ELR (cell line): ENCODE measurements around the gene EPN2.
A peak's percentile ranks its signal among the peaks of the same experiment; 100 is the strongest.
"Not testable (repeated sequence)": the region's sequence is repeated elsewhere in the genome, so short reads cannot be mapped to it uniquely, and the experiment has no call there.

Experiments
- DNase-seq: peaks from one replicate; pipeline ENCODE4 v3.0.0-alpha.2; 2015; ENCODE audit warnings: low read depth

Gene EPN2

DNA sequence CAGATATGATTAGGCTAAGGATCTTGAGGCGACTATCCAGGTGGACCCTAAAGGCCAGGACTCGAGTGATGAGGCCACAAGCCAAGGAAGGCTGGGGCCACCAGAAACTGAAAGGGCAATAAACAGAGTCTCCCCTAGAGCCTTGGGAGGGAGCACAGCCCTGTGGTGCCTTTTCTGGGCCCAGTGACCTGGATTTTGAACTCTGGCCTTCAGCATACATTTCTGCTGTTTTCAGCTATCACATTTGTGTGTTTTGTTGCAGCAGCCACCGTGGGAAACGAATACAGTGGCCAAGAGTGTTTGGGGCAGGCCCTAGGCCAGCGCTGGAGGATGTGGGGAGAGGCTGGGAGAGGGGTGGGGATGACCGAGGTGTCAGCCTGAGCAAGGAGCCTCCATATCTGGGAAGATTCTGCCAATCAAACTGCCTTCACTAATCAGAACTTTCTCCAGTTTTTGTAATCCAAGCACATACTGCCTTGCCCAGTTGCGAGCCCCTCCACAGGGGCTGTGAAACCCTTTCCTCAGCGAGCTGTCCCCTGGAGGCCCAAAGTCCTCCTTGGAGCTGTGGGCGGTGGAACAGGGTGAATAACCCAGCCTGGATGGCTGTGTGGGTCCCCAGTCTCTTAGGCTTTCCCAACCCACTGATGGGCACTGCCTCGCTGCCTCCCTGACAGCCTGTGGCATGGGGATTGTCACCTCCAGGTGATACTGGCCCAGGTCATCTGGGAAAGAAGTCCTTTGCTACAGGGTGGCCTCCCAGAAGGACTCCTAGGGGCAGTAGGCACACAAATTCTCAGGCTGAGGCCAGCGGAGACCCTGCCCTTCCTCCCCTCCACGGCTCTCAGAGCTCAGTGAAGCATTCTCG is 108.6 kb downstream of the EPN2 start:
- no peak for DNase-seq

DNA sequence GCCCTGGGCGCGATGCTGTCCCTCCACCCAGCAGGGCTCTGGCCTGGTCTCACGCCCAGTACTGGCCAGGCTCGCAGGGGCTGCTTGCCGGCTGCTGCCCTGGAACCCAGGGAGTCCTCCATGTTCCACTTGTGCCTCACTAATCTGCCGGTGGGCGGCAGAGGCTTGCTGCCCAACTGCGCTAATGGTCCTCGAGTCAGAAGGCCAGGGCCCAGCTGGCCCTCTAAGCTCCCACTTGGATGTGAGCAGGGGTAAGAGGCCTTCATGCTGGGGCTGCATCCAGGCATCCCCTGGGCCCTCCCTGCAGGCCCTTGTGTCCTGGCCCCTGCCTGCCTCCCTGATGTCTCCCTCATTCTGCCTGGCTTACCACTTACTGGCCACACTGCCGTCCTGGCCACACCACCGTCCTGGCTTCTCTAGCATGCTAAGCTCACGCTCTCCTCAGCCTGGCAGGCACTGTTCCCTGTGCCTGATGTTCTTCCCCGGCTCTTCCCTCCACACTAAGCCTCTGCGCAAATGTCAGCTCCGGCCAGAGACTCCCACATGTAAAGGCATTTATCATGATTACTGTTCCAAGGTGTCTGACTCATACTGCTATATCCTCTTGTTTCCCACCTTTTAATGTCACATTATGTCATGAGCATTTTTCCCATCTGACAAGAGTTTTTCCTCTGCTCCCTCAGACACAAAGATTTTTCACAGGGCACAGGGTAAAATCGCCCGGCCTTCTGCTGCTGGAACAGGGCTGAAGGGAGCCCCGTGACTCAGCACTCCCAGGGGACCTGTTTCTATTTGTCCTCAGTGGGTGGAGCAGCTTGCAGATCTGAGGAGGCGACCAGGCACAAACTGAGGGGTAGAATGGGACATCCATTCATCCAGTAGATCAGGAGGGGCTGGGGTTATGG is 109.4 kb downstream of the EPN2 start:
- DNase-seq, result peak; percentile 74

DNA sequence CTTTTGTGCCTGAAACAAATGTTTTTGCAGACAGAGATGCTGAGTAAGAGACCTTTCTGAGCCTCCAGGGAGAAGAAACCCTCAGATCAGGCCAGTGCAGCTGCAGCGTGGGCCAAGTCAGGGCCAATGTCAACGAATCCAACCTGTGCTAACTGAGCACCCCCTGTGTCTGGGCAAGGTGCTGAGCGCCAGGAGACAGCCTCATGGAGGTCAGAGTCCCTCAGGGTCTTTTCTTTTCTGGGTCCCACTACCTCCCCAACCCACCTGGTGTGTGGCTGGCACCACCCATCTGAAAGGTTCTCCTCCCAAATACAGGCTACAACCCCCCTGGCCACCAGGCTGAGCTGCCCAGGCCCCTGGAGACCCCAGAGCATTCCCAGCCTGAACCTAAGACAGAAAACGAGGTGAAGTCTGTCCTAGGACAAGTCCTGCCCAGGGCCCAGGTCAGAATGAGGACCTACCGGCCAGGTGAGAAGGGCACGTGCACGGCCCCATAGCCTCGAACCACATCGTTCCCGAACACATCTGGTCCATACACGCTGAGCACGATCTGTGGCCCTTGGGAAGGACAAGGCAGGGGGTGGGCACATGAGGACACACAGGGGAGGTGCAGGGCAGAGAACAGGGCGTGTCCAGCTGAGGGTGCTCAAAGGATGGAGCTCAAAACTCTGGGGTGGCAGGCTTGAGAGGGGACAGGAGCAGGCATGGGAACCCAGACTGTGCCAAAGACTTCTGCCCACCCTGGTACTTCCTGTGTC is 110.3 kb downstream of the EPN2 start:
- no peak for DNase-seq

DNA sequence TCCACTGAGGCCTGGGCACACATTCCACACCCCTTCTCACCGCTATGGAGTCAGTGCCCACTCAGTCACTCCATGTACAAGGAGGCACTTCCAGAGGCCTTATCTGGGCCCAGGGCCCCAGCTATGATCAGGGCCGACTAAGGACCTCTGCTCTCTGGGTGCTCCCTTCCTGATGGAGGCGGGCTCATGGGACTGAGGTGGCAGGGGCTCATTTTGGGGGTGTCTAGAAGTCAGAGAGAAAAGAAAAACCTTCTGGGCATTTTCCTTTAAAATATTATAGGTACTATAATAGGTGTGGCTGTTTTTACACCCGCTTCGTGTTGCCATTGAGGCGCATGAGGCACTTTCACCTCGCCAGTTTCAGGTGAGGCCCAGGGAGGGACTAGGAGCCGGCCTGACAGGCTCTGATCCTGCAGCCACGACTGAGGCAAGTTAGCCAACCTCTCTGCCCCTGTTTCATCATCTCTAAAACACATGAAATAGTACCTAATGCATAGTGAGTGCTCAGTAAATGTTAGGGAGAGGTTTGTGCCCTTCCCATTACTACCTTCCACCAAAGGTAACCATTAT is 111.0 kb downstream of the EPN2 start:
- DNase-seq, result no peak

DNA sequence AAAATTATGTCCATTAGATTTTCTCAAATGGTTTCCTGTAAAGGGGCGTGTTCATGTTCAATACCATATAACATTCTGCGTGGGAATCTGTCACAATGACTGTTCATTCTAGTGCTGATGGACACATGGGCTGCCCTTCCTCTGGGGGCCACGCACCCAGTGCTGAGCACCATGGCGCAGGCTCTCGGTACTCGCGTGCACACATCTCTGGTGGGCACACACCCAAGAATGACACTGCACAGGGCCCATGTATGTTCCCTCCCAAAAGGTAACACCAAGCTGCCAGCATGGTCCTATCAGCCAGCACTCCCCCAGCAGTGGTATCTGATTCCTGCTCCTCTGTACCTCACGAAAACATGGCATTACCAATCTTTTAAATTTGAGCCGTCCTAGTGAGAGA is 111.6 kb downstream of the EPN2 start:
- DNase-seq, result no peak

DNA sequence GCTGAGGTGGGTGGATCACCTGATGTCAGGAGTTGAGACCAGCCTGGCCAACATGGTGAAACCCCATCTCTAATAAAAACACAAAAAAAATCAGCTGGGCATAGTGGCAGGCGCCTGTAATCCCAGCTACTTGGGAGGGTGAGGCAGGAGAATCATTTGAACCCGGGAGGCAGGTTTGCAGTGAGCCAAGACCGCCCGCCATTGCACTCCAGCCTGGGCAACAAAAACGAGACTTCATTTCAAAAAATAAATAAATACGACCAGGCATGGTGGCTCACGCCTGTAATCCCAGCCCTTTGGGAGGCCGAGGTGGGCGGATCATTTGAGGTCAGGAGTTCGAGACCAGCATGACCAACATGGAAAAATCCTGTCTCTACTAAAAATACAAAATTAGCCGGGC is 116.2 kb downstream of the EPN2 start:
- not testable (repeated sequence) for DNase-seq

DNA sequence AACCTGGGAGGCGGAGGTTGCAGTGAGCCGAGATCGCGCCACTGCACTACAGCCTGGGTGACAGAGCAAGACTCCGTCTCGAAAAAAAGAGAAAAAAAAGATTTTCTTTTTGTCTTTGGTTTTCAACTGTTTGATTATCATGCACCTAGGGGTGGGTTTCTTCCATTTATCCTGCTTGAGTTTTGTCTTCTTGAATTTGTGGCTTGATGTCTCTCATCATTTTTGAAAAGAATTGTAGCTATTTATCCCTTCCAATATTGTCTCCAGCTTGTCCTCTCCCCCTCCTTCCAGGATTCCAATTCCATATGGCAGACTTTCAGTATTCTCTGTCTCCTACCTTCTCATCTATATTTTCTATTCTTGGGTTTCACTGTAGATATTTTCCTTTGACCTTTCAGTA is 117.6 kb downstream of the EPN2 start:
- DNase-seq, result no peak

DNA sequence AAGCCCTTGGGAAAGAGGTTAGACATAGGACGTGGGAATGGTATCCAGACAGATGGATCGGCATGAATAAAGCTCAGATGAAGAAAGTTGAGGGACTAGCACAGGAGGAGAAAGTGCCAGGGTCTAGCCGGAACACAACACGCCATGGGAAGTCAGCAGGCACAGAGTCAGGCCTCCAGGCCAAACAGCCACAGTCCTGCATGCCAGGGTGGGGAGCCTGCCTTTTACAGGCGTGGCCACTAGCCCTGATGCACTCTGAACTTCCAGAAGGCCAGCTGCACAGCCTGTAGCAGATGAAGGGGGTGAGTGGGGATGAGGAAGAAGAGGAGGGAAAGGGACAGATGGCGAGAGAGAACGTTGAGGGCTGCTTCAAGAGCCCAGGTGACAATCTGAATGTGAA is 120.2 kb downstream of the EPN2 start:
- no peak for DNase-seq

DNA sequence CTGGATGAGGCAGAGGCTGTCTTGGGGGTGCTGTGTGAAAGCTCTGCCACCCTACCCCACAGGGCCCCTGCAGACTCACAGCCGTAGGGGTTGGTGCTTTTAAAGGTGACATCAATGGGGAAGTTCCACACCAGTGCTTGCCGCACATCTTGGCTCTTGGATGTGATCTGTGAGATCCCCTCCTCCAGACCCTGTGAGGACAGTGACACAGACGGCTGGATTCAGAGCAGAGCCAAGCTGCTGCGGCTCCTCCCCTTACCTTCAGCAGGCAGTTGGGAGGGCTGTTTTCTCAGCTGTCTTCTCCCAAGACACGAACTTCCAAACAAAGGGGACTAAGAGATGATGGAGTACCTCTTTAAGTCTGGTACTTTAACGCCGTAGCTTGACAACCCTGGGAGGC is 120.6 kb downstream of the EPN2 start:
- DNase-seq, result no peak

DNA sequence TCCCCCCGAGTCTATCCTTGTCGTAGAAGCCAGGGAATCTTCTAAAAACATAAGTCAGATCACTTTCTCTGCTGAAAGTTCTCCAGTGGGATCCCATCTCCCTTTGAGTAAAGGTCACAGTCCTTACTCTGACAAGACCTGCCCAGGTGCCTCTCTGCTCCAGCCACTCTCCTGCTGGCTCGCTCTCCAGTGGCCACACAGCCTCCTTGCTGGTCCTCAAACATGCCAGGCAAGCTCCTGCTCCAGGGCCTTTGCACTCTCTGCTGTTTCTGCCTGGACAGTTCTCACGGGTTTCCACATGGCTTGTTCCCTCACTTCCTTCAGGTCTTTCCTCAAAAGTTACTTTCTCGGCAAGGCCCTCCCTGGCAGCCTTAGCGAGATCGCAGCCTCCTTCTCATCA is 122.0 kb downstream of the EPN2 start:
- no peak for DNase-seq

DNA sequence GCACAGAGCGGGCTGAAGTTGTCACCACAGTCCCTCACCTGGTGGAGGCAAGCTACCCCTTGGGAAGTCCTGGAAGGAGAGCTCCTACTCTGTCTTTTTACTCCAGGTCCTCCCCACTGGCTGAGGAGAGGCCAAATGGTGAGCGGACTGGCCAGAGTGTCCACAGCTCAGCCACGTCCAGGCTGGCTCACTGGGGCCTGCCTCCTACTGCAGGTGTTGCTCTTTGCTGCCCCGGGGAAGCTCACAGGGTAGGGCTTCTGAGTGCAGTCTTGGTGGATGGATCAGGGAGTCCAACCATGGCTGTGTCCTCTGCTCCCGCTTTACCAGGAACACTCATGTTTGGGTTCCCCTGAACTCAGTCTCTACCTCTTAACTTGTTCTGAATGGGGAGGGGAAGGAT is 122.7 kb downstream of the EPN2 start:
- DNase-seq, result no peak

DNA sequence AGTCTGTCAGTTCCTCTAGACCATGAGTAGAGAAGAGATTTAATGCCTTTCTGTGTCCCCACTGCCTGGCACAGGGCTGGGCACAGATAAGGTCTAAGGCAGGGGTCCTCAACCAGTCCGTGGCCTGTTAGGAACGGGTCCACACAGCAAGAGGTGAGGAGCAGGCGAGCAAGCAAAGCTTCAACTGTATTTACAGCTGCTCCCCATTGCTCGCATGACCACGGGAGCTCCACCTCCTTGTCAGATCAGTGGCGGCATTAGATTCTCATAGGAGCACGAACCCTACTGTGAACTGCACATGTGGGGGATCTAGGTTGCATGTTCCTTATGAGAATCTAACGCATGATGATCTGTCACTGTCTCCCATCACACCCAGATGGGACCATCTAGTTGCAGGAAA is 123.6 kb downstream of the EPN2 start:
- DNase-seq, result no peak

DNA sequence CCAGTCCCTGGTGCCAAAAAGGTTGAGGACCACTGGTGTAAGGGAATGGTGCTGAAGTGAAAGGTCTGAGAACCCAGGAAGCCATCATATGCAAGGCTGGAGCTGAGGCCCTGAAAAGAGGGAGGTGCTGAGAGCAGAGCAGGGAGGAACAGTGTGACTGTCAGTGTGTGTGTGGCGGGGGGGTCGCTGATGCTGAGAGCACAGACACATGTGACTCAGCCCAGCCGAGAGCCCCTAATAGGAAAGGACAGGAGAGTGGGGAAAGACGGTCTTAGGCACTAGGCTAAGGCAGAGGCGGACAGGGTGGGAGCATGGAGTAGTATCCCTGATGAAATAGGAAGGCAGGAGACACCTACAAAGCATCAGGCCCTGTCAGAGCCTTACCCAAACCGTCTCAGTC is 124.2 kb downstream of the EPN2 start:
- DNase-seq, result peak; percentile 37

DNA sequence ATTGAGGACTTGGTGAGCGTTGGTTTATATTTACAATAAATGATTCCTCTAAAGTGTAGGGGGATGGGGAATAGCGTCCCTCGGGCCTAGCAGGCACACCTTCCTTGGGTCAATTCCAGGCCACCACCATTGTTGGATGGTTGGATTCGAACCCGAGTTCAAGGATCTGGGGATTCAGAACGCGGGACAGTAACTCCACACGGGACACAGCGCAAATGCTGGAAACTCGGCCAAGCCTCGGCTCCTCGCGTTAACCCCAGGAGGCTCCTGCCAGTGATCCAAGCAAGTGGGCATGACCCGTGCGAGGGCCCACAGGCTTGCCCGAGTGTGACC is 124.7 kb downstream of the EPN2 start:
- no peak for DNase-seq

DNA sequence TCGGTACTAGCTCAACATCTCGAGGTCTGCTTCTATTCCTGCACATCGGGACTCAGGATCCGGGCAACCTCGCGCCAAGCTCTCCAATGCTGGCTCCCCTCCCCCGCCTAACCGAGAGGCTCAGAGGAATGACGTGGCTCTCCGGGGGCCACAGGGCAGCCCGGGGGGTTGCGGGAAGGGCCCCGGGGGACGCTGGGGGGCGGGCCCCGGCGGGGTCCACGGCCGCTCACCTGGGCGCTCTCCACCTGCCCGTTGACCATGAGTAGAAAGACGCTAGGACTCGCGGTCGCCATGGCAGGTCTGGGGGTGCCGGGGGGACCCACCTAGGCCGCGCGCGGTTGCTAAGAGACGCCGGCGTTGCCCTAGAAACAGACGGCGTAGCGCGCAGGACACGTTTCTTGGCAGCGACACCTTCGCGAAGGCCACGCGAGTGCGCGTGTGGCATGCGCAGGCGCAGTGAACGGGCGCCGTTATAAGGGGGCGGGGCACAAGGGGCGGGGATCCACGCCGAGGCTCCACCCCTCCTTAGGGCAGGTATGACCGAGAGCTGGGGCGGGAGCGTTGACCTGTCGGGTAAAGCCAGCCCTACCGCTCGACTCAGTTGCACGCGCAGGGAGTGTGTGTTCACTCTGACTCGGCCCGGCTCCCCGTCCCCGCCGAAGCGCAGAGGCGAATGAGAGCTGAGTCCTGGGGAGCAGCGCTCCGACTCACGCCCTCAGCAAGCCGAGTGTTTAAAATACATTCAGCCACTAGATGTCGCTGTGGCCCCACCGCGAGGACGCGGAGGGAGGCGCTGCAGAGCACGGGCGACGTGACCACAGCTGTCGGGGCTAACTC is 125.3 kb downstream of the EPN2 start, which contains the start of gene B9D1:
TSS of gene B9D1 (minus strand) at position 447 of the 837 bp plus-strand sequence. CDS start at position 293, 154 bp downstream.
- DNase-seq, result peak; percentile 95

DNA sequence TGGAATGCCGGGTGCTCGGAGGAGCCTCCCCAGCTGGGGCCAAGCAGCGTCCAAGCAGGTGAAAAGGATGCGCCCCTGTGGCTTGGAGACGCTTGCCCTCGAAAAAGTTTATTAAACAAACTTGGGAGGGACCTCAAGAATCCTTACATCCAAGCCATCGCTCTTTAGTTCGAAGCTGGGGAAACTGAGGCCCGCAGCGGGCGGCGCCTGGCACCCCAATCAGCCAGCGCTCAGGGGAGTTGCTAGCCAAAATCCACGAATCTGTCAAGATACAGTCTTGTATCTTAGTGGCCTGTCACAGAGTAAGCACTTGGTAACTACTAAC is 125.9 kb downstream of the EPN2 start:
- DNase-seq, result no peak

DNA sequence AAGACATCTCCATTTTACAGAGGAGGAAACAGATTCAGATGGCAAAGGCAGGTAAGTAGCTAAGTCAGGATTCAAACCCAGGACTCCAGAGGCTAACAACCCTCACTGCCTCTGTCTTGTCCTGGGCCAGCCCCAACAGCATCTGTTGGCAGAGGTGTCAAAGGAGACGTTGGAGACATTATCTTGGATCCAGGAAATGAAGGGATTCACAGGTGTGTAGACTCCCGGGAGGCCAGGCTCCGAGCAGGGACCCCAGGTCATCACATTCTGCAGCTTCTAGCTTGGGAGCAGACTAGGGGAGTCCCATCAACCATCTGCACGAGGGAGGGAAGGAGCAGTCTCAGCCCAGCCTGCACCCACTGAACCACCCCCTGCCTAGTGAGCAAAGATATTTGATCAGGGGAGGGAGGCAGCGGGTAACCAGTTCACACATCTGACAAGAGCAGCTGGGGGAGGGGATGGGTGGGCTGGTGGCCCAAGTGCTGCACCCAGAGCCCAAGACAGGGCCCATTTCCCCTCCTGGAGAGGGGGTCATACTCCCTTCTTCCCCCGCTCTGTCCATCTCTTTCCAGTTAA is 126.4 kb downstream of the EPN2 start:
- no peak for DNase-seq

DNA sequence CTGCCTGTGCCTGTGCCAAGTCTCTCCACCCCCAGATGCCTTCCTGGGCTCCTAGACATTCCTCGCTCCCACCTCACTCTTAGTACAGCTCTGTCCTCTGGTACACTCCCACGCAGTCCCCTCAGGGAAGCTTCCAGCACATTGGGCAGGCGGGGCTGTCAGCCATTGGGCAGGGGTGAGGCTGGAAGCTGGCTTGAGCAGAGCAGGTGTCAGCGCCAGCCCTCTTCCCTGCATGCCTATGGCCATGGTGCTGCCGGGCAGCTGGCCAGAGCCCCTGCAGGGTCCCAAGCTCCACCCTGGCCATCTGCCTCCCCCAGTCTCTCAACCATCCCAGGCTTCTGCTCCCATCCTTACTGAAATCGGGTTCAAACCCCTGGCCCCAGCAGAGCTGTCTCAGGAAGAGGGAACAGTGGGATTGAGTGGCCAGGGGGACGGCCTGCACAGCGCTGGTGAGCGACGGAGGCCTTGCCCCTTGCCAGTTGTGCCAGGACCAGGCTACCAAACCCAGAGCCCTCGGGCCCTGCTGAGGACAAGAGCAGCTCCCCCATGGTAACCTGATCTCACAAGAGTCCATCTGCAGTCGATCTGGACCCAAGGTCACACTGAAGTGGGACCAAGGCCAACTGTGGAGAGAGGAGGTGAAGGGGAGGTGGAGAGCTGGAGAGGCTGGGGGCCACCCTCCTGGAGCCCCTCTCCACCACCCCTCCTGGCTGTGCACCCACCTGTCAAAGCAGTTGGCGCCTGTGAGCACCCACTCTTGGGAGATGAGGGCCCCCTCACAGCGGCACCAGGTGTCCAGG is 127.7 kb downstream of the EPN2 start:
- DNase-seq, result no peak

DNA sequence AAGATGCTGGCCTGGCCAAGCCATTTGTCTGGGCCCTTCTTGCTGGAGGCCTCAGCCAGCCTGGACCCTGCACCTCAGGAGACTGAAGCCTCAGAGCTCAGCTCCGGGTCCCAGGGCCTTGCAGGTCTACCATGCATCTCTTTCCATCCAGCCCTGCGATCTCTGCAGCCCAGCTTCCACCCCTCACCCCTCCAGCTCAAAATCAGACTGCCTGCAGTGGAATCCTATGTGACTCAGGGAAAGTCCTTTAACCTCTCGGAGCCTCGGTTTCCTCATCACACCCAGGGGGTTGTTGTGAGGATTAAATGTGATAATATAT is 128.3 kb downstream of the EPN2 start:
- no peak for DNase-seq
